Stimulated activated CD4-positive, alpha-beta T cell treated with anti-CD3 and anti-CD28 coated beads, Interleukin-4, amount 100 ng/mL, for 1 hour (primary cell): ENCODE measurements around the gene MAGED2.
A peak's percentile ranks its signal among the peaks of the same experiment; 100 is the strongest.
"Not testable (repeated sequence)": the region's sequence is repeated elsewhere in the genome, so short reads cannot be mapped to it uniquely, and the experiment has no call there.

Experiments used
- DNase-seq: peaks from one replicate; pipeline ENCODE4 v3.0.0-alpha.2; 2020

MAGED2 gene

DNA sequence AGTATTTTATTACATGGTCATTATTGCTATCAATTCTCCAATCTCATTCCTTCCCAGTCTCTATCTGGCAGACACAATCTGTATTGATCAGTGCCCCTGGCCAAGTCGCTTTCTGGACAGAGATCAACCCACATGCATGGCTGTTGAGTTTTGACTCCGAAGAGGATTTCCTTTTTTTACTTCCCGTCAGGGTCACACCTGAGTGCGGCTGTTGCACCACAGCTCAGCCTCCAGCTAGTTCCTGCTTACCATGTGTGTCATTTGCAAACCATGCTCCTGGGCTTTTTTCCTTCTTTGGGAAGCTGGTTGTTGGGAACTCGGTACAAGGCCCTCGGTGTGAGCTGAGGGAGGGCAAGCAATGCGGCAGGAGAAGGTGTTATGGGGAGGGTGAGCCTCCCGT, 11.7 kb downstream of the MAGED2 start:
- no peak for DNase-seq

DNA sequence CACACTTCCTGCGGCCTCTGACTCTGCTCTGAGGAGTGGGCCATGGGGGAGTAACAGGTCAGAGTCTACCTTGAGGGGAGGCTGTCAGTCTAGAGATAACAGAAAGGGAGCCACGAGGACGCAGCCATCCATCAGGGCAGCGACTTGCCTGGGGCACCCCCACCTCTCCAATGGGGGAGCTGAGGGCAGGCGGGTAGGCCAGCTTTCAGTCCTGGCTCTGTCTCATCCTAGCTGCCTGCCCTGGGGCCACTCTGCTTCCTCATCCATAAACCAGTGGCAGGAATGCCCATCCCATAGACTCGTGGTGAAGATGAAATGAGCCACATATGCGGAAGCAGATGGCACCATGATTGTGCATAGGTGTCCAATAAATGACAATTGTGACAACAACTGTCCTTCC, 13.2 kb downstream of the MAGED2 start:
- no peak for DNase-seq

DNA sequence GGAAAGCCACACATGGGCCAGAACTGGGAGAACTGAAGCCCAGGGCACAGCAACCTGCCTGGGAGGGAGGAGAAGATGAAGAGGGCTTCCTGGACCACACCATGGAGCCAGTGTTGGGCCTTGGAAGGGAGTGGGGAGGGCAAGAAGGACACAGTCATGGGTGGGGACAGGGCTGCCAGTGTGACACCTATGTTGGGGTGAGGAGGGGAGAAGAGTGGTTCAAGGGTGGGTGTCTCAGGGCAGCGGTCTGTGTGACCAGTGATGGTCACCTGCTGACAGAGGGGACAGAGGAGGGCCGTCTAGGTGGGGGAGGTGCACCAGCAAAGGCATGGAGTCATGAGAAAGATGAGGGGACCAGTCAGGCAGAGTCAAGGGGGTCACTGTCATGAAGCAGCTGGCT, 13.8 kb downstream of the MAGED2 start:
- no peak for DNase-seq

GRCh38 chrX:54824195-54824594, 16.6 kb downstream of the MAGED2 start:
- no peak for DNase-seq

DNA sequence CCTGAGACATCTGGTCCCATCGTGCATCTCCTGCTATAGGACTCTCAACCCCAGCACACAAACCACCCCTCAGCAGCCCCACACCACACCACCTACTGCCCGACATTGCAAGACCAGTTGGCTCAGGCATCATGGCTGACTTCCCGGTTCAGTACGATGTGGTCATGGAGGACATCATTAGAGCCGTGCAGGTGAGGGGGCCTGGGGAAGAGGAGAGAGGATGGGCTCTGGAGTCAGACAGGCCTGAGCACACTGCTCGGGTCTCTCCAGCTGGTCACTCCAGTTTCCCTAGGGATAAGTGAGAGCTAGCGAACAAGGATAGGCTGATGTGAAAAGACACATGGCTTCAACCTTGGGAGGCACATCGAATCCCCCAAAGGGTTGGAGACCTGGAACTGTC, 17.2 kb downstream of the MAGED2 start:
- no peak for DNase-seq

DNA sequence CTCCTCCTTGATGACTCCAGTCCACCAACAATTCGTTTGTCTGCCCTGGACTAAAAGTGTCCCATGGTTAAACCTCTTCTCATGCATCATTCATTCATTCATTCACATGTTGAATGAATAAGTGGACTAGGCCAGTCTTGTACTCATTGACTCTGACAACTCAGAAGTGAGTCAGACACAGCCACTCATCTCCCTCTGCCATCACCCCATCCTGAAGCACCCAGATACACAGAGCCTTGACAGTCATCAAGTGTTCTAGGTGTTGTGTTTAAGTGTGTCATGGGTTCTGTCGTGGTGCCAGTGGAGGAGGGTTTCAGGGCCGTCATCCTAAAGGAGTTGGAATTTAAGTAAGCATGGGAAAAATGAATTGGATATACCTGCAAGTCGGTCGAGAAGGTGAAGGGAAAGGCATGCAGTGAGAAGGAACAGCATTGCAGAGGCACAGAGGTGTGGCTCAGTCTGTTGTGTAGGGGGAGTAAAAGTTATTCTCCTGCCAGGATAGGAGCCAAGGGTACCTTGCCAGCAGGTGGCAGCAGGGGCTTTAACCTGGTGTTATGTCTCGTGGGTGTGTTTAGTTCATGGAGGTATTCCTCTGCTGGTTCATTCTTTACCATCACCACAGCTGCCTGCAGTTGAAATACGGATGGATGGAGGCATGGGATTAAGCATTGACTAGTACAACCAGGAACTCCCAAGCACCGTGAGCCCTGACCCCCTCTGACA, 18.3 kb downstream of the MAGED2 start:
- peak; percentile 11 for DNase-seq

GRCh38 chrX:54826598-54826997, 19.1 kb downstream of the MAGED2 start:
- no peak for DNase-seq

GRCh38 chrX:54838583-54838982, 31.0 kb downstream of the MAGED2 start:
- DNase-seq: no peak

- not testable (repeated sequence) for DNase-seq
Observed at GRCh38 chrX:54841184-54841874, 33.8 kb downstream of the MAGED2 start.

- no peak for DNase-seq
Observed at GRCh38 chrX:54842607-54843006, 35.1 kb downstream of the MAGED2 start.

DNA sequence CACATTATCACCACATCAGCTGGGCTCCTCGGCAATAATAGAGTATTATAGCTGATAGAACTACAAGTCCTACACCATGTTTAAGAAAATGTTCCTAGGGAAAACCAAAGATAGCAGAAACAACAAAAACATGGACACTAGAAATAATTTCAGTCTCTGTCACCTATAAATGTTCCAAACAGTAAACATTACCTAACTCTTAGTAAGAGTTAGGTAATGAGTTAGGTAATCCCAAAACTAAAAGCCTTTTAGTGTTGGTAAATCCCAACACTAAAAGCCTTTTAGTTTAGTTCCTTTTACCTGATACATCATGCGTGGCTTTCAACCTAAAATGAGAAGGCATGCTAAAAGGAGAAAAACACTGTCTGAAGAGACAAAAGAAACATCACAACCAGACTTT, 35.5 kb downstream of the MAGED2 start:
- DNase-seq: no peak

- DNase-seq: not testable (repeated sequence)
Observed at GRCh38 chrX:54847700-54848099, 40.2 kb downstream of the MAGED2 start.

DNA sequence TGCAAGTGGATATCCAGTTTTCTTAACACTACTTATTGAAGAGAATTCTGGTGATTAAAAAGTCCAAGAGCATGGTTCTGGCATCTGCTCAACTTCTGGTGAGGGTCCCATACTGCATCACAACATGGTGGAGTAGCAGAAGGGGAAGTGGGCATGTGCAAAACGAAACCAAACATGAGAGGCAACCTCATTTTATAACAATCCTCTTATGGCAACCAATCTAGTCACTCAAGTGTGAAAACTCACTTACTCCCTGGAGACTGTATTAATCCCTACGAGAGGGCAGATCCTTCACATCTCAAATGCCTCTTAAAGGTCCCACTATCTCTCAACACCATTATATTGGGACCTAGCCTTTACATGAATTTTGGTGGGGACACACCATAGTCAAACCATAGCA, 57.7 kb downstream of the MAGED2 start:
- DNase-seq: no peak
